Stimulated activated CD8-positive, alpha-beta memory T cell treated with anti-CD3 and anti-CD28 coated beads, Interleukin-7, amount 100 ng/mL, for 1 hour (primary cell): Measurements from ENCODE around the gene VASH2.

Experiments used
- DNase-seq, 2 donors: peaks; one replicate each; pipeline ENCODE4 v3.0.0-alpha.2; 2020; ENCODE audit warnings: low read depth in 2 of 2

Gene VASH2

GRCh38 chr1:213035573-213035972 is 85.2 kb downstream of the VASH2 start:
- DNase-seq: no peak
